Activated CD4-positive, alpha-beta T cell treated with anti-CD3 and anti-CD28 coated beads for 4 hours (primary cell): ENCODE measurements around the gene MSH5.
"Not testable (repeated sequence)": the region's sequence is repeated elsewhere in the genome, so short reads cannot be mapped to it uniquely, and the experiment has no call there.

ENCODE experiments used
- DNase-seq, 2 donors: peaks; one replicate each; pipeline ENCODE4 v3.0.0-alpha.2; 2020

The MSH5 gene

DNA sequence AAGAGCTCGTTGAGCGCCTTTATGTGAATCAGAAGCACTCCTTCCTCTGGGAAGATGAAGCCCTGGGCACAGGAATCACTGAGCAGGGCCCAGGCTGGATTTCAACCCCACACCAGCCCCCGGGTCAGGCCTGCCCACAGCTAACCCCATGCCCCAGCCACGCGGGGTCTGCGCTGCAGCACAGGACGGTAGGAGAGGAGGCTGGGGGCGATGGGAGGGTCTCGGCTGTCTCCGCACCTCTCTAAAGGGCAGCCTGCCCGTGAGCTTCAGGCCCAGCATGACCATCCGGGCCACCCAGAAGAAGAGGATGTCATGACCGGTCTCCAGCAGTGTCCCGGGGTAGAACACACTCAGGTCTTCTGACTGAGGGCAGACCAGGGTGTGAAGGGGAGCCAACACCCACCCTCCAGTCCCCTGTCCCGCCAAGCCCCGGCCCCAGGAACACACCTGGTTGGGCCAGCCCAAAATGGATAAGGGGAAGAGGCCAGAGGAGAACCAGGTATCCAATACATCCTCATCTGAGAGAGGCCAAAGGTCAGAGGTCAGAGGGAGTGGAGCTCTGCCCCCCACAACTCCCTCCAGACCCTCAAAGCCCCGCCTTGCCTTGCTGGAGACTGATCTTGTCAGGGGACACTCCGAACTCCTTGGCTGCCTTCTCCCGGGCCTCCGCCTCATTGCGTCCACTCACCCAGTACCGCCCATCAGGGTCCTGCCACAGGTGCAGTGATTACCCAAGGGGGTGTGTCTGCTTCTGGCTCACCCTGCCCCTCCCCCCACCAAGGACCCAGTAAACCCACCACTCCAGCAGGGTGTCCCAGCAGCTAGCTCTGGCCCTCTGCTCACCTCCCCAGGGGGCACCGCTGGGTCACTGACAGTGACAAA lies 41.7 kb downstream of the MSH5 start:
- DNase-seq = no peak

DNA sequence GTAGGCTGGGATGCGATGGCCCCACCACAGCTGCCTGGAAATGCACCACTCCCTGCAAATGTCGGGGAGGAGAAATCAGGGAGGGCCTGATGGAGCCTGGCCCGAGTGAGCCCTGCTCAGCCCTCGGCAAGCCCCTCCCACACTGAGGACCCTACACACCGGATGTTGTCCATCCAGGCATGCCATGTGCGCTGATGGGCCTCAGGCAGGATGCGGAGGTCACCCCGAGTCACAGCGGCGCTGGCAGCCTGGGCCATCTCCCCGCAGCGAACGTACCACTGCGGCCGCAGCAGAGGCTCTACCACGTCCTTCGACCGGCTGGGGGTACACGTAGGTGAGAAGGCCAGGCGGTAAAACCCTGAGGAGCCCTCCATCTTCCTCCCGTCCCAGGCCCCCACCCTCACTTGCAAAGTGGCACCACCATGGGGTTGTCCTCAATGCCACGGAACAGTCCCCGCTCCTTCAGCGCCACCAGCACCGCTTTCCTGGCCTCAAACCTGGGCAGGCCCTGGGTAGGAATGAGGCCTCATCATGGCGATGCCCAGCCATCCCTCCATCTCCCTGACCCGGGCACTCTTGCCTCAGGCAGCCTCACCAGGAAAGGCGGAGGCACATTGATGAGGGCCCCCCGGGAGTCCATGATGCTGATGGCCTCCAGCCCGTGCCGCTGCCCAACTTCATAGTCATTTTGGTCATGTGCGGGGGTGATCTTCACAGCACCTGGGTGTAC lies 42.5 kb downstream of the MSH5 start:
- no peak for DNase-seq

DNA sequence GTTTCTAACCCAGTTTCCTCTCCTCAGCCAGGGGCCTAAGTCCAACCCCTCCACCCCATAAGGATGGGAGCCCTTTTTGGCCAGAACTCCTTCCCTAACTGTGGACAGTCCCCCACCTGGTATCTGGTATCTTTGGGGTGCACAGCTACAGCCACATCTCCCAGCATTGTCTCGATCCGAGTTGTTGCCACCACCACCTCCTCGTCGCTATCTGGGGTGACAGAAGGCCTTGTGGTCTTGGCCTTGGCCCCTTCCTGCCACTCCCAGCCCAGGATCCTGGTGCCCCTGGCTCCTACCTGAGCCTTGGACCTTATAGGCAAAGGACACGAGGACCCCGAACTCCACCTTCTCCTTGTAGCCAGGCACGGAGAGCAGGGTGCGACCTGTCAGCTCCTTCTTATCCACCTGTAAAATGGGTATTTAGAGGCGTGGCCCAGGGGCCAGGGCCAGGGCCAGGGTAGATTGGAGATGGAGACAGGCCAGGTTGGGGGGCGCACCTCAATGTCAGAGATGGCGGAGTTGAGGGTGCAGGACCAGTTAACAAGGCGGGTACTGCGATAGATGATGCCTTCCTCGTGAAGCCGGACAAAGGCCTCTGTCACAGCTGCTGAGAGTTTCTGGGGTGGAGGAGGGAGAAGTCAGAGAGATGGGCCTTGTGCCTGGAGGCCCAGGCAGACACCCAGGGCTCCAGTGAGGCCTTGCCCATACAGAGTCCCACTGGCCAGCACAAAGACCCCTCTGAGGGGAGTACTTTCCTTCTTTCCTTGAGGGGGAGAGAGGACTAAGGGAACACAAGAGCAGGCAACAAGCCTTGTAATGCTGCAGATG lies 44.5 kb downstream of the MSH5 start:
- no peak for DNase-seq

DNA sequence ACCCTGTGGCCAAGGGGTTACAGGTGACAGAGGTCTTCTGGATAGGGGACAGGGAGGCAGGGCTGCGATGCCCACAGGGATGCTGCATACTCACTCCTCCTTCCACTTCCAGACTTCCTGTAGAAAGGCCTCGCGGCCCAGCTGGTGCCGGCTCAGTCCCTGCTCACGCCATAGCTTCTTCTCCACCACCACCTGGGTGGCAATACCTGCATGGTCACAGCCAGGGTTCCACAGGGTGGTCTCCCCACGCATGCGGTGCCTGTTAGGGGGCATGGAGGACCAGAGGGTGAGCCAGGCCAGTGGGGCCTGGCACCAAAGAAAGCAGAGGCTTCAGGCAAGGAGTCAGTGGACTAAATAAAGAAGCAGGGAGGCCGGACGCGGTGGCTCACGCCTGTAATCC lies 45.7 kb downstream of the MSH5 start:
- DNase-seq = no peak

DNA sequence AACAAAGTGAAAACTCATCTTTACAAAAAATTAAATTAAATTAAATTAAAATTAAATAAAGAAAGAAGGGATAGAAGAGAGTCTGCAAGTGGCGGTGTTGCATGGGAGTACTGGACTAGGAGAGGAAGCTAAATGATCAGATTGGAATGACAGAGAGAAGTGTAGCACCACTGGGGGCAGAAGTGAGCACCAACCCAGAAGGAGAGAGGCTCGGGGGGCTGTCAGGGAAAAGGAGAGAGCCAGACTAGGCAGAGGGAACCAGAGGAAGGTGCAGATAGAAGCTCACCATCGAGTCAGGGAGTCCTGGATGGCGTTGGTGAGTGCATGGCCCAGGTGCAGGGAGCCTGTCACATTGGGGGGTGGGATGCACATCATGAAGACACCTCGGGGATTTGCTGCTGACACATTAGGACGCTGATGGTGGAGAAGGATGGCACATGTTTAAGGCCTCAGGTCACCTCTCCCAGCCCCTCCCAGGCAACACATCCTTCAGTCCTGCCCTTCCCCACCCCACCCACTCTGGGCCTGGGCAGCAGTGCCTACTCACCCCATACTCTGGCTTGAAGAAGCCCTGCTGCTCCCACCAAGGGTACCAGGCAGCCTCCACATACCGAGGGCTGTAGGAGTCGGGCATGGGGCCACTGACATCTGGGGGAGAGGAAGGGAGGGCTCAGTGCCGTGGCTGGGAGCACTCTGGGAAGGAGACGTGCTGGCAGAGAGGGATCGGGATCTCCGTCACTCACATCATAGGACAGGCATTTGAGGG lies 51.7 kb downstream of the MSH5 start:
- peak in 1 of 2 donors; percentile 41 for DNase-seq

DNA sequence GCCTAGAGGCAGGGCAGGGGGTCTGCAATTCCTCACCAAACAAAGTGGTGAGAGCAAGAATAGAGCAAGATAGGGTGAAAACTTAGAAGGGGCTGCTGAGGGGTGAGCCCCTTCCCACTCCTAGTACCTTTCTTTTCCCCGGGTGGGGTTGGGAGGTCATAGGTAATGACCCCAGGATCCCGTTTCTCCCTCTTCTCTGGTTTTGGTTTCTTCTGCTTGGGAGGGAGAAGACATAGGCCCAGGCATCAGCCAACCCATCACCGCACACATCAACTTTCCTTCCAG lies 52.2 kb downstream of the MSH5 start:
- no peak for DNase-seq

DNA sequence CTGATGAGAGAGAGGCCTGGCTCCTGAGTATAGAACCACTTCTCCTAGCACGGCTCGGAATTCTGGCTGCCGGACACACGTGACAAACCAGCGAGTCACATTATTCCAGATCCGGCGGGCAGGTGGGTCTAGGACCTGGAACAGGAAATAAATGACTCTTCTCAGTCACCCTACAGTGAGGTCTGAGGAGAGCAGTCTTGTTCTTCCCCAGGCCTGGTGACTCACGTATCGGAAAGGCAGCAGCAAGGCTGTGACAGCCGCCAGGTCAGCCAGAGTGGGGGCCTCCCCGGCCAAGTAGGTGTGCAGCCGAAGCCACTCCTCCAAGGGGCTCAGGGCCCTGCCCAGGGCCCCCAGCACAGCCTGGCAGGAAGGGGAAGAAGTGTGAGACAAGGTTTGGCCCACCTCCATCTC lies 53.0 kb downstream of the MSH5 start:
- DNase-seq = peak in 1 of 2 donors; percentile 16

DNA sequence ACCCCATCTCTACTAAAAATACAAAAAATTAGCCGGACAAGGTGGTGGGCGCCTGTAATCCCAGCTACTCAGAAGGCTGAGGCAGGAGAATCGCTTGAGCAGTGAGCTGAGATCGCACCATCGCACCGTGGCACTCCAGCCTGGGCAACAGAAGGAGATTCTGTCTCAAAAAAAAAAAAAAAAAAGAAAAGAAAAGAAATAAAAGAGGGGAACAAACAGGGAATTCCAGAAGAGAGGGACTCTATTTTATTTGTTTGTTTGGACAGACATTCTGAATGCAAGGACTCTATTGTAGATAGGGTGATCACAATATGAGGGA lies 54.1 kb downstream of the MSH5 start:
- DNase-seq = not testable (repeated sequence)

DNA sequence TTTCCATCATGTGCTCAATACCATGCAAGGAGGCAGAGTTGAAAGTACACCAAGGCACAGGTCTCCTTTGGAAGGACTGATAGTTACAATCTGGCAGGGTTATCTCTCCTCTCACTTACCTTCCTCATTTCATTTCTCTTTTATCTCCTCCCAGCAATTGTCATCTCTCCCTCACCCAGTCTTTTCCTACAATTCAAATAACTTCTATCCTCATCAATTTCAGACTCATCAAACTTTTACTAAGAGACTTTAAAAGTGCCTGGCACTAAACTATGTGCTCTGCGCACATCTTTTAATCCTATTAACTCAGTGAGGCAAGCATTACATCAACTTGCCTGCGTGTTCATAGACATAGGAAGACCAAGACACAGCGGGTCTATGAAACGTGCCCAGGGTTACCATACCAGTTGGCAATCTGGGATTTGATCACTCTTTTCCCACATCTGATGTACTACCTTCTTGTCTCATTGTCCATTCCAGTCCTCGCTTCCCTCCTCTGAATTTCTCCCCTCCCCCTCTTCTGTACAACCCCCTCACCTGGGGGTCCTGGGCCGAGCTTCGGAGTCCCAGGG lies 54.6 kb downstream of the MSH5 start:
- DNase-seq = no peak

DNA sequence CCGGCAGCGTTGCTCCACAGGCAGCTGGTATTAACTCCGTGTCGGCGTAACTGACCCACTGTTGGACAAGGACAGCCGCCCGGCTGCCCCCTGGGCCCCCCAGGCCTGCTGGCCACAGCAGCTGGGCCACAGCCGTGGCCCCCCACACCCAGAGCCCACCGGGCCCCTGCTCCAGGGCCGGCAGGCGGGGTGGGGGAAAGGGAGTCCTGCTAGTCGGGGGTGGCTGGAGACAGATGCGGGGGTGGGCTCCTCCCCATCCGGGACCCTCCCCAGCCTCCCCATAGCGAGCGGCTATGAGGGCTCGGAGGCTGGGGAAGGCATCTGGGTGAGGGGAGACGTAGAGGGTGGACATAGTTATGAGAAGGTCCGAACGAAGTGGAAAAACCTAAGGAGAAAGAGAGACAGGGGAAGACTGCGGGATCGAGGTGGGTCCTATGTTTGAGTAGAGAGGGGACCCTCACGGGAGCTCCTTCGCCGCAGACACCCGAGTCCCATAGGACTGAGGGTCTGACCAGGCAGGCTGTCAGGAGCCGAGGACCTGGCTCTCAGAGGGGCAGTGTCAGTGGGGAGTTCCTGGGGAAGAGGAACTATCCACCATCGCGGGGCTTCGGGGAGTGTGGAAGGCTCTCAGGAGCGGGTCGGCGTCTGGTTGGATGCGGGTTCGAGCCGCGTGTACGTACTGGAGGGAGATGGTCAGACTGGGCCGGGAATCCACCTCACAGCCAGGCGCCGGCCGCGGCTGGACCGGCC lies 55.2 kb downstream of the MSH5 start:
- peak in 1 of 2 donors; percentile 27 for DNase-seq

DNA sequence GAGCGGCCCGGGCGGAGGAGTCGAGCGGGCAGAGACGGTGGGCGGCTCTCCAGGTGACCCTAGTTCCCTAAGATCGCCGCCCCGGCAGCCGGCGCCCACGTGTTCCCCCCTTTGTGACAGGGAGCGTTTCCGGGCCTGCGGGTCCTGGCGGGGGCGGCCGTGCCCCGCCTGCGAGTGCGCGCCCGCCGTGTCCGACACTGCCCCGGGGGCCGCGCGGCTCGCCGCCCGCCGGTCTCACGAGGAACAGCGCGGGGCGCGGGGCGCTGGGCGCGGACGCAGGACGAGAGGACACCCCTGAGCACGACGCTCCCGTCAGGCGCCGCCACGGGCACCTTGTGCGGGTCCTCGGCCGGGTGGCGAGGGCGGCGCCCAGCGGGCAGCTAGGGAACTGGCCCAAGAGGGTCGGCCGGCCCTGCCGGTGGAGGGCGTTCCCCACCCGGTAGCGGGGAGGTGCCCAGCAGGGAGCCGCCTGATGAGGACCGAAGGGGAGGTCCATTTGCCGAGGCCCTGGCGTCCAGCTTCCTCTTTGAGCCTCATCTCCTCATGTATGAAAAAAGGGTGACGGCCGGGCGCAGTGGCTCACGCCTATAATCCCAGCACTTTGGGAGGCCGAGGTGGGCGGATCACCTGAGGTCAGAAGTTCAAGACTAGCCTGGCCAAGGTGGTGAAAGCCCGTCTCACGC lies 56.0 kb downstream of the MSH5 start, which contains the start of gene VARS1:
TSS of gene VARS1 (minus strand) at position 137 of the 683 bp plus-strand sequence. CDS start 535 bp downstream, outside the sequence.
- peak; percentile 77 to 85 for DNase-seq

DNA sequence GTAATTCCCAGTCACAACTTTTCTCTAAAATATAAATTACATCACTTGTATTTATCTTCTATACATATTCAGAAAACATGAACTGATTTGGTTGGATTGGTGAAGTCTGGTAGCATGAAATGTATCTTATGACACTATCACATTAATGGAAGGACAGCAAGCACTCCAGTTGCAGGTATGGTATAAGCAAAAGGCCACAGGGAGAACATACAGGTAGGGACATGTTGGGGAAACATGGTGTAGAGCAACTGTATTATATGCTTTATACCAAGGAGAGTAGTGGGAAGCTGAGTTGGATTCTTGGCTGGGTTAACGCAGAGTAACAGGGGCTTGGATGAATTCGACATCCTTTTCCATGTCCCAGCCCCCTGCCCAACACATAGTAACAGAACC lies 57.2 kb downstream of the MSH5 start:
- DNase-seq = no peak

DNA sequence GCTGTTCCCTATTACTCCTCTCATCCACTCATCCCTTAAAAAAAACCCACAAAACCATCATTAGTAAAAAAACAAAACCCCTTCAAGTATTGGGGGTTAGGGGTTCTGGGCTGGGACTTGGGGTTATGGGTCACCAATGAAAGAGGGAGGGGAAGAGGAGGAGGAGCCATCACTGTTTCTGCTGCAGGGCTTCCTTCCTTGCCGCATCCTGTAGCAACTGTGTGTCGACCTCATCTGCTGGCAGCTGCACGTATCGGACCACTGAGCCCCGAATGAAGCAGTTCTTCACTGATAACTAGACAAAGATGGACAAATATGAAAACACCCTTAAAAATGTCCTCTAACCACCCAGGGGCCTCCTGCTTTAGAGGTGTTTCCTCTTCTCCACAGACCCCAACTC lies 57.8 kb downstream of the MSH5 start:
- DNase-seq = peak; percentile 25 to 39

DNA sequence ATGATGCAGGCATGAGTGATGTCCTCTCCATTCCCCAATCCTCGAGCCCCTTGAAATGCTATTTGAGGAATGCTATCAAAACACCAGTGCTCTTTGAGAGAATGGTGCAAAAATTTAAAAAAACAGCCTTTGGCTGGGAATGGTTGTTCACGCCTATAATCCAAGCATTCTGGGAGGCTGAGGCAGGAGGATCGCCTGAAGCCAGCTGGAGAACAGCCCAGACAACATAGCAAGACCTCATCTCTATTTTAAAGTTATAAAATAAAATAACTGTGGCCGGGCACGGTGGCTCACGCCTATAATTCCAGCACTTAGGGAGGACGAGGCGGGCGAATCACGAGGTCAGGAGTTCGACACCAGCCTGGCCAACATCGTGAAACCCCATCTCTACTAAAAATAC lies 60.0 kb downstream of the MSH5 start:
- DNase-seq = no peak

DNA sequence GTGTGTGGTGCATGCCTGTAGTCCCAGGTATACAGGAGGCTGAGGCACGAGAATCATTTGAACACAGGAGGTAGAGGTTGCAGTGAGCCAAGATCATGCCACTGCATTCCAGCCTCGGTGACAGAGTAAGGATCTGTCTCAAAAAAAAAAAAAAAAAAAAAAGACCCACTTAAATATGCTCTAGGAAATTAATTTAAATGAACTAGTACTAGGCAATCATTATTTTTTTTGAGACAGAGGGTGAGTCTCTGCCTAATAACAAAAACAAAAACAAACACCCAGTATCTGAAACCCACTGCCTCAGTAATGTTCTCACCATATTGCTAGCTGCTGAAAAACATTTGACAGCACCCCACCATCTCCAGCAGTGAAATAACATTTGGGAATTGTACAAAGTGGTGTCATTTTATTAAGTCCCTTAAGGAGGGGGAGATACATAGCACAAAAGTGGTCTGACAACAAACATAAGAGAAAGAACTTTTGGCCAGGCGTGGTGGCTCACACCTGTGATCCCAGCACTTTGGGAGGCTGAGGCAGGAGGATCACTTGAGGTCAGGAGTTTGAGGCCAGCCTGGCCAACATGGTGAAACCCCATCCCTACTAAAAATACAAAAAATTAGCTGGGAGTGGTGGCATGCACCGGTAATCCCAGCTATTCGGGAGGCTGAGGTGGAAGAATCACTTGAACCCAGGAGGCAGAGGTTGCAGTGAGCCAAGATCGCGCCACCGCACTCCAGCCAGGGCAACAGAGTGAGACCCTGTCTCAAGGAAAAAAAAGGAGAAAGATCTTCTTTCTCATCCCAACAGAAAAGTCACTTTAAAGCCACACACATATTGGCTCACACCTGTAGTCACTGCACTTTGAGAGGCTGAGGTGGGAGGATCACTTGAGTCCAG lies 61.5 kb downstream of the MSH5 start:
- DNase-seq = not testable (repeated sequence)

DNA sequence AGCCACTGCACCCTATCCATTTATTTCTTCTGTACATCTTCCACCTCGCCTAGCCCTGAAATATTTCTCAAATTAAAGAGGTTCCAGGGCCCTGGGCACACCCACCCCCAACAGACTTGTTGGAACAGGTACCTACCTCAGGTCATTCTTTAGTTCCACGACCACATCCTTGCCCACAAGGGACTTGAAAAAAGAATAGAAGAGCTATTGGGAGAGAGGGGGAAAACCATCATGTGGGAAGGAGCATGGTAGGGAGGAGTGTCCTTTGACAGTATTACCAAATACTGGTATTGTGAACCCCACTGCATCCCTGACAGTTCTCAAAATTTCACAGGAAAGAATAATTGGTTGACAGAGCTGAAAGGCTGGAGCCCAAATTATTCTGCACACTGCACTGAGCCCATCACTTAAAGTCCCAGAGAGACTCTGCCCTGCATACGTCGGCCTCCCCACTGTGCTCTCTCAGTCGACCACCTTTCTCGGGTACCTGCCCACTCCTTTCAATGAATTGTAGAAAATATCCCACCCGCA lies 66.2 kb downstream of the MSH5 start:
- DNase-seq = no peak

DNA sequence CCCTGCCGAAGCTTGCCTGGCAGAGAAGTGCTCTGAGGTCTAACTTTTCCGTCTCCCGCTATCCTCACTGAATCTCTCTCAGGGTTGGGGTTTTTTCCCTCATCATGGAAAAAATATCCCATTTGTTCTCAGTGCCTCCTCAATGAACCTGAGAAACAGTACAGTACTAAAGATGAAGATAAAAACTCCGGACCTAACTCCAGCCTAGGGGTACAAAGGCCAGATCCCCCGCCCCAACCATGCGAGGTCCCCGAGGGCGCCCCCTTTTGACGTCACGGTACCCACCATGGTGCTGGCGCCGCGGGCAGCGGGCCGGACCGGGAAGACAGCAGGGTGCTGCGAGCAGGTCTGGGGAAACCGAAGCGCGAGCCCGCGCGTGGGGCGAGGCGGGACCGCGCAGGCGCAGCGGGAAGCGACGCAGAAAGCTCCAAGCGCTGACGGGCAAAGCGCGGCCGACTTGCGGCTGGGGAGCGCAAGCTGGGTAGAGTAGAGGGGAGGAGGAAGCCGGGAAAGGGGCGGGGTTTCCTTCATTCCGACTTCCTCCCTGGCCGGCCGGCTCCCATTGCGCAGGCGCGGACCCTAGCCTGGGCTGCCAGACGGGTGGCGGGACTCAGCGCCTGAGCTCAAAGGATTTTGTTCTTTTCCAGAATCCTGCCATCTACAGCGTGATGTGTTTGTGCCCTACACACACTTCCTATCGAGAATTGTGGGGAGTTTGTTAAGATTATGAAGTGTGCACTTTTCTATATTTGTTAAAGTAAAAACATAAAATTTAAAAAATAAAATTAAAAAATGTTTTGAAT lies 66.9 kb downstream of the MSH5 start, which contains the start of gene LSM2:
TSS of gene LSM2 (minus strand) at position 497 of the 803 bp plus-strand sequence. CDS start at position 288, 209 bp downstream.
- DNase-seq = peak; percentile 96 to 98

DNA sequence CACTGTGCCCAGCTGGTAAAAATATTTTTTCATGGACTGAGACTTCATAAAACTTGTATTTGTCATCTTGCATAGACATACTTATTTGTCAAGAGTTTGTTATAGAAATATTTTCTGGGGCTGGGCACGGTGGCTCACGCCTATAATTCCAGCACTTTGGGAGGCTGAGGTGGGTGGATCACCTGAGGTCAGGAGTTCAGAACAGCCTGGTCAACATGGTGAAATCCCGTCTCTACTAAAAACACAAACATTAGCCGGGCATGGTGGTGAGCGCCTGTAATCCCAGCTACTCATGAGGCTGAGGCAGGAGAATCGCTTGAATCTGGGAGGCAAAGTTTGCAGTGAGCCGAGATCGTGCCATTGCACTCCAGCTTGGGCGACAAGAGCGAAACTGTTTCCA lies 68.8 kb downstream of the MSH5 start:
- not testable (repeated sequence) for DNase-seq

DNA sequence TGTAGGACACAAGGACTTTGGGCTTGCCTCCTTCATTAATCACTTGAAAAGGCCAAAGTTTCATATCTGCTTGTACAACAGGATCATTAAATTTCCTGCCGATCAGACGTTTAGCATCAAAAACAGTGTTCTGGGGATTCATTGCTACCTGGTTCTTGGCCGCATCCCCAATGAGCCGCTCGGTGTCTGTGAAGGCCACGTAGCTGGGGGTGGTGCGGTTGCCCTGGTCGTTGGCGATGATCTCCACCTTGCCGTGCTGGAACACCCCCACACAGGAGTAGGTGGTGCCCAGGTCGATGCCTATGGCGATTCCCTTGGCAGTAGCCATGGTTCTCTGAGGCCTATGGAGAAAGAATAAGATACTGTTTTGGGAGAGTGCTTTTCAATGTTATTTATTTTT lies 71.8 kb downstream of the MSH5 start:
- DNase-seq = no peak
